Measurements from ENCODE around the gene XXYLT1. TPM values are rescaled to one million over a fixed set of nuclear protein-coding genes. Genes with fewer than 3 reads are reported as not detected.

XXYLT1 gene
- total RNA-seq, 1 donor from 2014 or later = 25.4 TPM

- no peak for TF ChIP-seq CTCF (IDR thresholded peaks at IDR 0.05; ENCODE audit: unreplicated experiment)
Measured at GRCh38 chr3:195071916-195072820, 198.8 kb downstream of the XXYLT1 start.

GRCh38 chr3:195071011-195071728, 199.8 kb downstream of the XXYLT1 start:
- no peak for DNase-seq (ENCODE audit: low spot score, unreplicated experiment)
- H3K4me1 Mint-ChIP-seq (ENCODE audit: low read depth) = peaks cover 9% of the 10 kb centered on the region
- H3K9me3 Mint-ChIP-seq (ENCODE audit: low read depth) = no peaks in the 10 kb centered on the region
- no peaks in the 10 kb centered on the region for H3K27me3 Mint-ChIP-seq
- H3K36me3 Mint-ChIP-seq (ENCODE audit: insufficient read depth) = peaks cover 16% of the 10 kb centered on the region
- H3K27ac Mint-ChIP-seq = peak overlapping the region; percentile 73
- no peak for TF ChIP-seq CTCF (IDR thresholded peaks at IDR 0.05; ENCODE audit: unreplicated experiment)
- H3K4me3 Mint-ChIP-seq (ENCODE audit: low read depth) = no peak overlapping the region

More at GRCh38 chr3:195071916-195072820, 198.8 kb downstream of the XXYLT1 start:
- DNase-seq (ENCODE audit: low spot score, unreplicated experiment) = no peak
- peaks cover 9% of the 10 kb centered on the region for H3K4me1 Mint-ChIP-seq (ENCODE audit: low read depth)
- no peaks in the 10 kb centered on the region for H3K9me3 Mint-ChIP-seq (ENCODE audit: low read depth)
- peaks cover 11% of the 10 kb centered on the region for H3K36me3 Mint-ChIP-seq (ENCODE audit: insufficient read depth)
- no peak overlapping the region for H3K4me3 Mint-ChIP-seq (ENCODE audit: low read depth)
- peak overlapping the region; percentile 18 for H3K27ac Mint-ChIP-seq
- no peaks in the 10 kb centered on the region for H3K27me3 Mint-ChIP-seq

GRCh38 chr3:195070336-195070735, 200.6 kb downstream of the XXYLT1 start:
- Mint-ChIP-seq H3K9me3 (ENCODE audit: low read depth) (no peaks in the 10 kb centered on the region), H3K4me1 (ENCODE audit: low read depth) (peaks cover 9% of the 10 kb centered on the region), H3K36me3 (ENCODE audit: insufficient read depth) (peaks cover 18% of the 10 kb centered on the region), H3K27ac (no peak overlapping the region), H3K4me3 (ENCODE audit: low read depth) (no peak overlapping the region), H3K27me3 (no peaks in the 10 kb centered on the region)
- DNase-seq (ENCODE audit: low spot score, unreplicated experiment) = no peak
- no peak for TF ChIP-seq CTCF (IDR thresholded peaks at IDR 0.05; ENCODE audit: unreplicated experiment)

GRCh38 chr3:195069501-195070251, 201.3 kb downstream of the XXYLT1 start:
- DNase-seq (ENCODE audit: low spot score, unreplicated experiment) = no peak
- peaks cover 21% of the 10 kb centered on the region for H3K36me3 Mint-ChIP-seq (ENCODE audit: insufficient read depth)
- H3K9me3 Mint-ChIP-seq (ENCODE audit: low read depth) = no peaks in the 10 kb centered on the region
- H3K4me1 Mint-ChIP-seq (ENCODE audit: low read depth) = peaks cover 9% of the 10 kb centered on the region
- H3K27me3 Mint-ChIP-seq = no peaks in the 10 kb centered on the region
- no peak overlapping the region for H3K27ac Mint-ChIP-seq
- no peak for TF ChIP-seq CTCF (IDR thresholded peaks at IDR 0.05; ENCODE audit: unreplicated experiment)
- no peak overlapping the region for H3K4me3 Mint-ChIP-seq (ENCODE audit: low read depth)

Data from progenitor cell of endocrine pancreas (in vitro differentiated cells).